Urinary bladder (tissue), 4 donors: ENCODE data around the gene LCN10. TPM values are rescaled to one million over a fixed set of nuclear protein-coding genes. Genes with fewer than 3 reads are reported as not detected.

Experiments used
- DNase-seq: peaks from one replicate; pipeline ENCODE4 v3.0.0-alpha.2; 2015; ENCODE audit errors: extremely low spot score
- H3K27ac ChIP-seq: one replicate; pipeline ENCODE4 v1.5.1; 2013; ENCODE audit warnings: low read depth, mild to moderate bottlenecking, moderate library complexity
- H3K36me3 ChIP-seq: one replicate; pipeline ENCODE4 v1.6.1; 2013; ENCODE audit warnings: mild to moderate bottlenecking, moderate library complexity; ENCODE audit not compliant: insufficient read depth
- H3K4me1 ChIP-seq: one replicate; pipeline ENCODE4 v1.6.1; 2013; ENCODE audit warnings: mild to moderate bottlenecking, moderate library complexity; ENCODE audit not compliant: insufficient read depth
- H3K4me3 ChIP-seq: one replicate; pipeline ENCODE4 v1.5.1; 2013; ENCODE audit warnings: low read depth, low read length
- WGBS: extraction: QIAGEN DNeasy Blood & Tissue Kit; methylation state at CpG from one replicate; pipeline ENCODE4 v1.1.7; 2013; 5-methylcytosine and 5-hydroxymethylcytosine counted together
- polyA plus RNA-seq: library from polyadenylated mRNA; stranded (reverse); fragments of 200-250 nt; gene quantifications from one replicate; pipeline ENCODE4 v1.2.3, GENCODE V29; 2013
- total RNA-seq: library from RNA; depleted of rRNA; stranded (reverse); fragments of >200 nt; gene quantifications from one replicate; pipeline ENCODE4 v1.2.3, GENCODE V29; 2014
- donor health status: healthy with polysubstance abuse.
- donor health status: healthy.

Gene LCN10
- total and polyA plus RNA-seq, 2 donors: 11.3 TPM; not detected in 1

DNA sequence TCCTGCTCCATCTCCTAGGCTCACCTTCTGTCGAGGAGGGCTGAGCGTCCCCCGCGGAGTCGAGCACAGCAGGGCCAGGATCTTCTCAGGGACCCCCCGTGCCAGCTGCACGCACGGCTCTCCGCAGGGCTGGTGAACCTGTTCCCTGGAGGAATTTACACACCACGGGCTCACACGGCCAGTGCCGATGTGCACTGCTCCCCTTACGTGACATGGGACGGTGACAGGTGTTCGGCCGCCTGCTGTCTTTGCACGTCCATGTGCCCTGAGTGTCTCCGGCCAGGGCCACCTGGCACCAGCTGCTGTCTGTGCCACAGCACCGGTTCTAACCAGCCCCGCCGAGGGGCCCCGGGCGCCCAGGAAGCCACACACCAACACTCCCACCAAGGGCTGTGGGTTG, 46.8 kb downstream of the LCN10 start:
- H3K4me3 ChIP-seq: no peak overlapping the region
- no peaks in the 10 kb centered on the region for H3K36me3 ChIP-seq
- 87% methylated on average over 23 of the region's 23 CpGs for WGBS
- DNase-seq: no peak
- no peak overlapping the region for H3K27ac ChIP-seq
- no peaks in the 10 kb centered on the region for H3K4me1 ChIP-seq

DNA sequence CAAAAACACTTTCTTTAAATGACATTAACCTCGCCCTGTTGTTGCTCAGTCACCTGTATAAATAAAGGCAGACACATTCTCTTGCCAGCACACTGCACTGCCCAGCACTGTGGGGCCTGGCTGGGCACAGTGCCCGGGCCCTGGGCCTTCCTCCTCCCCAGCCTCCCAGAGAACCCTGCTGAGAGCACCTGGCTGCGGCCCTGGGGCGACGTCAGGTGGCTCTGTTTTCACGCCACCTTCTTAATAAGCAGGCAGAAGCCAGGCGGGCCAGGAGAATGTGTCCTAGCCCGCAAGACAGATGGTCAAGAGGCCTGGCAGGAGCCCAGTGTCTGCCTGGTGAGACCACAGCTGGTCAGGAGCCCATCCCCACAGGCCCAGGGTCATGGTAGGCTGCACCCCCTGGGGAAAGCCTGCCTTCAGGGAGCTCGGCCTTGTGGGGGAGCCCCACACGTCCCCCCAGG, 47.3 kb downstream of the LCN10 start:
- Histone ChIP-seq H3K4me3 (no peak overlapping the region), H3K36me3 (no peaks in the 10 kb centered on the region), H3K27ac (no peak overlapping the region), H3K4me1 (no peaks in the 10 kb centered on the region)
- WGBS: 89% methylated on average over 10 of the region's 10 CpGs
- no peak for DNase-seq

DNA sequence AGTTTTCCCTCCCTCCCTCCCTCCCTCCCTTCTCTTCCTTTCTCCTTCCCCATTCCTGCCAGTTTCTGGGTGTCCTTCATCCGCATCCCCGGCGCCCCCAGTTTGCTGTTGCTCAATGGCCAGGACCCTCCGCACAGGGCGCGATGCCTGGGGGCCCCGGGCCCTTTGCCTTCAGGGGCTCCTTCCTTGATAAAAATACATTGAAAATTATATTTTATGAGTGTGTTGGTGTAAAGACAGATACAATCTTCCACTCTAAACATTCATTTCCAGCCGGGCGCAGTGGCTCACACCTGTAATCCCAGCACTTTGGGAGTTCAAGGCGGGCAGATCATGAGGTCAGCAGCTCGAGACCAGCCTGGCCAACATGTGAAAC, 47.9 kb downstream of the LCN10 start:
- DNase-seq: no peak
- no peak overlapping the region for H3K27ac ChIP-seq
- no peaks in the 10 kb centered on the region for H3K36me3 ChIP-seq
- no peak overlapping the region for H3K4me3 ChIP-seq
- 88% methylated on average over 11 of the region's 11 CpGs for WGBS
- H3K4me1 ChIP-seq: no peaks in the 10 kb centered on the region

DNA sequence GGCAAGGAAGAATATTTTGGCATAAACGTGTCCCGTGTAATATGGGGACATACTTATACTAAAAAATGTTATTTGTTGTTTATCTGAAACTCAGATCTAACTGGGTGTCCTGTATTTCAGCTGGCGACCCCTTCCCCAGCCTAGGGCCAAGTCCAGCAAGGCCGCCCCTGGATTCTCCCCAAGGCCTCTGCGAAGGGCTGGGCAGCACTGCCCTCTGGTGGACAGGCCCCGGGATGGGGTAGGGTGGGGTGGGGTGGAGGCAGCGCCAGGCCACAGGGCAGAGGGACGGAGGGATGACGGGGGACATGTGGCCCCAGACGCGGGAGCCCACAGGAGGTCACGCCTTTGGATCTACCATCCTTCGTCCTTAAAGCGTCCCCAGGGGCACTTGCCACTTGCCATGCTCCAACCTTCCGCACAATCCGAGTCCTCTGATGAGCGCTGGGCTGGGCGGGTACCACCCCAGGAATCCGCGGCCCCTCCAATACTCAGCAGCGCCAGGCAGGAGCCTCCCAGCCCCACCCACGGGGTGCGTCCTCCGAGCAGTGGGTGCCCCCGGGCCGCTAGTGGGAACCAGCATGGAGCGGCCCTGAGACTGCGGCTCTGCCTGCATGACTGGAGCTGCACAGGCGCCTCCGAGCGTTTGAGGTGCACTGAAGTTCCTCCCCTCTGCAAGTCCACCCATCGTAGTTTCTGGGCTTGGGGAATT, 48.4 kb downstream of the LCN10 start:
- WGBS: 38% methylated on average over 32 of the region's 32 CpGs
- H3K4me1 ChIP-seq: no peaks in the 10 kb centered on the region
- H3K27ac ChIP-seq: no peak overlapping the region
- no peaks in the 10 kb centered on the region for H3K36me3 ChIP-seq
- no peak for DNase-seq
- no peak overlapping the region for H3K4me3 ChIP-seq

DNA sequence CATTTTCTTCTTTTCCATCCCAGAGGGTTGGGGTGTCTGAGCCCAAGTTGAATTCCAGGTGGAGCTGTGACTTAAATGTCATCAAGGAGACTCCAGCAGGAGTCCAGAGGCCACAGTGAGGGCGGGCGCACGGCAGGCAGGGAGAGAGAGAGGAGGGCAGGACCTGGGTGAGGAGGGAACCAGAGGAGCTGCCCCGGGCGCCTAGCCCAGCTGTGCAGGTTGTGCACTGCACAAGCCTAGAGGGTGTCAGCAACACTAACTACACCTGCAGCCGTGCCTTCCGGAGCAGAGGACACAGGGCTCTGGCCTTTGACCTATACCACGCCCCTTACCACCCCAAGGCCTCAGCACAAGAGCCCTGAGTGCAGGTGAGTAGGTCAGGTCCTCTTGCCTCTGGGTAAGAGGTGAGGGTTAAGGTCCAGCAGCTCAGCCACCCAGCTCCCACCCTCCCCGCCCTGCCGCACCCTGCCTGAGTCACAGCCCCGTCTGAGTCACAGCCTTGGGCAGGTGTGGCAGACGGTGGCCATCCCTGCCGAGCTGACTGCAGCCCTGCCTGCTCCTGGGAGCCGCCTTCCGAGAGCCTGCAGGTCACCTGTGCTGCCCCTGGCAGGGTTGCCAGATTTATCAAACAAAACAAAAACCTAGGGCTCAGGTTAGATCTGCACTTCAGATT, 49.1 kb downstream of the LCN10 start:
- H3K36me3 ChIP-seq: no peaks in the 10 kb centered on the region
- no peak for DNase-seq
- WGBS: 73% methylated on average over 15 of the region's 15 CpGs
- no peak overlapping the region for H3K27ac ChIP-seq
- H3K4me3 ChIP-seq: no peak overlapping the region
- no peaks in the 10 kb centered on the region for H3K4me1 ChIP-seq

DNA sequence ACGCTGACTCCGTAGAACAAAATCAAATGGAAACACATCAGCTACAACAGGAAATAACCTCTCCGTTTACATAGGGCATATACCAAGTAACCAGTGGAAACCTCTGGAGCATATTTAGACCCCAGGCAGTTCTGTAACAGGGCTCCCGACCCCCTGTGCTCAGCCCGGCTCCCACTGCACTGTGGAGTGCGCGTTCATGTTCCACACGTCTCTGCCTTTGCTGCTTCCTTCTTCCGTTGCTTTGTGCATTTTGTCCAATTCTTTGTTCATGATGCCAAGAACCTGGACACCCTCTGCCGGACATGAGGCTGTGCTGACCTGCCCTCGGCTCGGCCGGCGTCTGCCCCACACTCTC, 49.6 kb downstream of the LCN10 start:
- no peak for DNase-seq
- H3K4me3 ChIP-seq: no peak overlapping the region
- no peak overlapping the region for H3K27ac ChIP-seq
- no peaks in the 10 kb centered on the region for H3K4me1 ChIP-seq
- H3K36me3 ChIP-seq: no peaks in the 10 kb centered on the region
- 74% methylated on average over 14 of the region's 14 CpGs for WGBS

DNA sequence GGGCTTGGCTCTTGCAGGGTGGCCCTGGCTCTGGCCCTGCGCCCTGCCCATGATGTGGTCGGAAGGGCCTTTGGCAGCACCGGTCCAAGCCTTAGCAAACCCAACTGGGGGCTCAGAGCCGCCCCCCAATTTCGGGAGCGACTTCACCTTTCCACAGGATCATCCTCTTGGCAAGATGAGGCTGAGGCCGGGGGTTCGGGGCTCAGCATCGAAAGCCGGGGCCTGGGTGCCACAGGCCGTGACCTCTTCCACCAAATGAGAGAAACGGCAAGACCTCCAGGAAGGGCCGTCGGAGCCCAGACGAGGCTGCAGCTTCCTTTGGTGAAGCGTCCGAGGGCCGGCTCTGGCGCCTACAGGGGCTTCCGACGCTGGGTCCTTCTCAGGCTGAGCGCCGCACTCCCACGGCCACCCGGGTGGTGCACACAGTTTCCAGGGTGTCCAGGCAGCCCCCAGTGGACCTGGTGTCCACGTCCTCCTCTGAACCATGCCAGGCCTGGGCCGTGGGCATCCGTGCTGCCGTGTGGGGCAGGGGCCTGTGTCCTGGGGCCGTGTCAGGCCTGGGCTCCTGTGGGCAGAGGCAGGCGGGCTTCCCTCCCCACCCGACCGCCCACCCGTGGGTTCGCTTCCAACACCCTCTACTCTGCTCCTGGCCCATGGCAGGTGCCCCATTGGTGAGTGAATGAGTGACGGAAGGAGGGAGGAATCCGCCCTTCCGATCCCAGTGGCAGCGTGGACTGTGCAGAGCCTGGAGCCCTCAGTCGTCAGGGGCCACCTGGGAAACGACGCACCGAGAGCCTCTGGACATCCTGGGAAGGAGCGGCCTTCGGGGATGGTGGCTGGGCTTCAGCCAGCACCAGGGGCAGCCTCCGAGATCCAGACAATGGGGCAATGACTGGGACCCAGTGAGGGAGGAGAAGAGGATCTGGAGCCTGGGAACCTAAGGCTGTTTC, 50.3 kb downstream of the LCN10 start:
- DNase-seq: no peak
- WGBS: 89% methylated on average over 46 of the region's 46 CpGs
- H3K4me1 ChIP-seq: no peaks in the 10 kb centered on the region

DNA sequence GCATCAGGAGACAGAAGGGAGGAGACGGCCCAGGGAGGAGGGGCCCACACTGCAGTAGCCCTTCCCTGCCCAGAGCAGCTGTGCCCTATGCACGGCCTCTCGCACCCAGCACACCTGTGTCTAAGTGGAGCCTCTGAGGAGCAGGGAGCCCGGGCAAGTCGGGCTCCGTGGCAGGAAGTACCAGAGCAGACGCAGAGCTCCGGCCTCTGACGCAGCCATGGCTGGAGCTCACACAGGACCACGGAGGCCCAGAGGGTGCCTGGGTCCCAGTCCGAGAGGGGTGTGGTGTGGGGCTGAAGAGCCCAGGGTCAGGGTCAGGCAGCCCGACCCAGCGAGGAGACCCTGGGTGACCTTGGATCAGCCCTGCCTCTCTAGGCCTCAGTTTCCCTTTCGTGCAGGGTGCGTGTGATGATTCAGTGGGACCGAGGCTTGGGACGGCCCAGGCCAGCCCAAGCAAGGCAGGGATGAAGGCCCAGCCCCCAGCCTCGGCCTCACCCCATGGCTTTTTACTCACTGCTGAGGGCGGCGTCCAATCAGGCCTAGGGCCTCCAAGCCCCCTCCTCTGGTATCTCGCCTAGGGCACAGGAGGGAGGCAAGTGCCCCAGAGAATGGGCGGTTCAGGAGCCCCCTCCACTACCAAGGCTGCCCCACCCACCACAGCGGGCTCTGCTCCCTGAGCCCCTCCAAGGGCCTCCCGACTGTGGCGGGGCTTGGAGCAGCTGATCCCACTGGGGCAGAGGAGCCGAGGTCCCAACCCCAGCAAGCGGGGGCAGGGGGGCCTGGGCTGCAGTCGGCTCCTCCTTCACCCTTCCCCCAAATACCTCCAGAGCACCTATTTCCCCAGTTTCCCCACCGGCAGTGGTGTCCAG, 51.2 kb downstream of the LCN10 start:
- Histone ChIP-seq H3K4me3 (no peak overlapping the region), H3K36me3 (no peaks in the 10 kb centered on the region), H3K27ac (no peak overlapping the region), H3K4me1 (no peaks in the 10 kb centered on the region)
- no peak for DNase-seq
- whole genome bisulfite sequencing: 85% methylated on average over 29 of the region's 29 CpGs

More for the DNA sequence above, 50.3 kb downstream of the LCN10 start:
- H3K36me3 ChIP-seq: no peaks in the 10 kb centered on the region
- no peak overlapping the region for H3K4me3 ChIP-seq
- H3K27ac ChIP-seq: no peak overlapping the region

DNA sequence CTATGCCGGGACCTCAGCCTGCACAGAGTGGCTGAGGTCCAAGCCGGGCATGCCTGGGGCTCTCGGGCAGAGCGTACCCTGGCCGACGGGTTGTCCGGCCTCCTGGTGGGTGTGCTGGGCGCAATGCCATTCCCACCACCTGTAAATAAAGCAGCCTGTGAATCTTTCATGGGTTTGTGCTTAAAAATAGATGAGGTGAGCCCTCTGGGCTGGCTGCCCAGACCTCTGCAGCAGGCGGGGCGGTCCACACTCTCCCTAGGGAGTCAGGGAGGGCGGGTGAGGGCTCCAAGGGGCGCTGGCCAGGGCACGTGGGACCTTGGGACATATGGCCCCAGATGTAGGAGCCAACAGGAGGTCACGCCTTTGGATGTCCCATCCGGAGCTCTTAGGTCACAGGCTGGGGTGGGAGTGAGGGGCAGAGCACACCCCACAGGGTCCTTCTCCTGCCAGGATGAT, 51.9 kb downstream of the LCN10 start:
- no peak for DNase-seq
- Histone ChIP-seq H3K4me1 (no peaks in the 10 kb centered on the region), H3K4me3 (no peak overlapping the region), H3K36me3 (no peaks in the 10 kb centered on the region), H3K27ac (no peak overlapping the region)
- WGBS: 51% methylated on average over 15 of the region's 15 CpGs

DNA sequence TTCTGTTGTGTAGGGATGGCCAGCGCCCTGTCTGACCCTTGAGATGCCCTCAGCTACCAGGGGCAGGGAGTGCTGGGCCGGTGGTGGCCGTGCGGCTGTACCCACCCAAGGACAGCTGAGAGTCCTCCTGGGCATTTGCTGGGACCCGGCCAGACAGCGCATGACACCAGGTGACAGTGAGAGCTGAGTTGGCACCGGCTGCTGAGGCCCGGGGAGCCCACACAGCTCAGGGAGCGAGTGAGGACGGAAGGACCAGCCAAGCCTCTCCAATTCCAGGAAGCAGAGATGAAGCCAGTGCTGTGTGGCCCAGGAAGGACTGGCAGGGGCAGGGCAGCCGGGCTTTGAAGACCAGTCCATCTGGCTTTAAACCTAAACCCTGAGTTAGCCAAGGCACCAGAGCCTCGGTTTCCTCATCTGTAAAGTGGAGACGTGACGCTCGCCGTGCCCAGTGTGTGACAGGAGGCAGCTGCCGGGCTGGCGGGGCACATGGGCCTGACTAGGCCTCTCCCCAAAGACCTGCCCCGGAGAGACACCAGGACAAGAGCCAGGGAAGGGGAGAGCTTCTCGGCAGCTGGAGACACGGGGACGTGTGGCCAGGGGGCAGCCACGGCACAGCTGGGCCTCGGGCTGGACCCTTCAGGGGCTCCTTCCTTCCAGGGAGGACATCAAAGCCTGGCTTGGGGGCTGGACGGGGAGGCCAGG, 52.5 kb downstream of the LCN10 start:
- 76% methylated on average over 25 of the region's 25 CpGs for WGBS
- no peaks in the 10 kb centered on the region for H3K4me1 ChIP-seq

DNA sequence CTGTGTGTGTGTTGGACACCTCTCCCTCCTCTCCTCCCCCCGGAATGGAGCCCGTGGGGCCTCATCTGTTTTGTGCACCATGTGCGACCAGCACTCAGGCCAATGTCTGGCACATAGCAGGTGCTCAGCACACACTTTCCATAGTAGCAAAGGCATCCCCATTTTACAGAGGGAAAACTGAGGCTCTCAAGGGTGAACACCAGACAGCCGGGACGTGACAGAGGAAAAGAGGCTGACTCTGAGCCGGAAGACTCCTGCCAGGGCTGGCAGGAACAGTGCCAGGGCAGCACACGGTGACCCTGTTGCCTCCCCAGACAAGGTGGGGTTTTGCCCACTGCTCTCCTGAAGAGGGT, 53.7 kb downstream of the LCN10 start:
- Histone ChIP-seq H3K27ac (no peak overlapping the region), H3K4me1 (no peaks in the 10 kb centered on the region), H3K4me3 (no peak overlapping the region), H3K36me3 (no peaks in the 10 kb centered on the region)
- WGBS: 89% methylated on average over 7 of the region's 7 CpGs
- no peak for DNase-seq

More for the DNA sequence above, 52.5 kb downstream of the LCN10 start:
- no peak overlapping the region for H3K27ac ChIP-seq
- no peak overlapping the region for H3K4me3 ChIP-seq
- no peaks in the 10 kb centered on the region for H3K36me3 ChIP-seq
- DNase-seq: no peak

DNA sequence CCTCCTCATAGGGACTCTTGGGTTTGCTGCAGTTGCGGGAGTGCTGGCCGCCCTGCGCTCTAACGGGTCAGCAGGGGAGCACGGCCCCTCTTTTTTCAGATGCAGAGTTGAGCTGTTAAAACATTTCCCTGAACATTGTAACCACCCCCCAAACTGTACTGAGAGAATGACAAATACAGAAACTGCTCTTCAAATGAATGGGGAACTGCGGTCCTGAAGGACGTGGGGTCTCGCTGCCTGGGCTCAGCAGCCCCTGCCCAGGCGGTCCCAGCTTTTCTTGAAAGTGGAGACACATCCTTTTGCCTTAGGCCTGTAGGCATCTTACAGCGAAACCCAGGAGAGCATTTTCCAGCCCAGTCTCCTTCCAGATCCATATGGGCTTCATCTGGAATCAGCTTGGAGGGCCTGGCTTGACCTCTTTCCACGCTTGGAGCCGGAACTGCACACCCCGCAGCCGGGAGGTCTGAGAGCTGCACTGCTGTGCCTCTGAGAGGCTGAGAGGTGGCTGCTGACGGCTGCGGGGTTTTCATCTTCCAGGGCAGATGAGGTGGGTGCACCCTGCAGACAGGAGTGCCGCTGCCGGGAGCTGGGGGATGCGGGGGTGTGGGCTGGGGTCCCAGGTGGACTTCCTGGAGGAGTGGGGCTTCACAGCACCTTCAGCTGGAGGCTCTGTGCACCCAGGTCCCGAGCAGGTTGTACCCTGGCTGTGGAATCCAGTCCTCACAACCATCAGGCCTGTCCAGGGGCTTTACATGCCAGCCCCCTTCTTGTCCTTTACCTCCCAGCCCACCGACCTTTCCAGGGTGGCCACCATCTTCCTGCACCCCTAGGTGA, 54.2 kb downstream of the LCN10 start:
- Histone ChIP-seq H3K4me1 (no peaks in the 10 kb centered on the region), H3K36me3 (no peaks in the 10 kb centered on the region), H3K27ac (no peak overlapping the region), H3K4me3 (no peak overlapping the region)
- DNase-seq: no peak
- 66% methylated on average over 21 of the region's 21 CpGs for WGBS
